Measurements from ENCODE around the gene UTP20.

UTP20 gene

GRCh38 chr12:101336437-101336836 lies 56.5 kb downstream of the UTP20 start:
- Histone ChIP-seq H2BK120ac (ENCODE audit: low read depth, low read length) (no peak overlapping the region), H2AK5ac (ENCODE audit: low read length, severe bottlenecking) (no peak overlapping the region), H3K9me3 (ENCODE audit: control insufficient read depth, low read length) (no peaks in the 10 kb centered on the region), H3K4ac (ENCODE audit: low read depth in 1 of 2, low read length in 2 of 2) (peak overlapping the region in 1 of 2 experiments; percentile 81), H3K9ac (ENCODE audit: low read length) (no peak overlapping the region), H3K27me3 (ENCODE audit: control insufficient read depth in 1 of 2, insufficient read depth in 1 of 2, low read length in 2 of 2) (no peaks in the 10 kb centered on the region), H3K4me2 (ENCODE audit: low read length, poor library complexity, severe bottlenecking) (no peak overlapping the region), H3K4me3 (ENCODE audit: insufficient read depth in 1 of 2, low read depth in 1 of 2, low read length in 2 of 2) (no peak overlapping the region), H3K23ac (ENCODE audit: low read length in 2 of 2) (no peak overlapping the region), H2BK15ac (ENCODE audit: low read depth, poor library complexity, severe bottlenecking) (no peak overlapping the region), H3K14ac (ENCODE audit: low read length in 2 of 2) (no peak overlapping the region), H3K18ac (ENCODE audit: low read depth in 1 of 2, low read length in 2 of 2) (no peak overlapping the region), H4K8ac (ENCODE audit: low read length) (no peak overlapping the region), H3K4me1 (ENCODE audit: control insufficient read depth, insufficient read depth, low read depth, low read length) (no peaks in the 10 kb centered on the region), H2AFZ (ENCODE audit: low read depth, low read length) (no peak overlapping the region), H3K36me3 (ENCODE audit: control insufficient read depth in 1 of 2, insufficient read depth in 2 of 2, low read depth in 1 of 2, low read length in 2 of 2) (peaks cover 7 to 76% of the 10 kb centered on the region in 2 experiments), H4K91ac (ENCODE audit: low read length) (no peak overlapping the region), H2BK12ac (ENCODE audit: low read length in 2 of 2) (no peak overlapping the region), H3K79me1 (replicated peaks; ENCODE audit: low read length, poor library complexity, severe bottlenecking) (no peaks in the 10 kb centered on the region), H3K27ac (ENCODE audit: low read length, poor library complexity, severe bottlenecking) (no peak overlapping the region), H2BK5ac (ENCODE audit: low read depth, low read length, poor library complexity, severe bottlenecking) (no peak overlapping the region)
- no peak for DNase-seq
- WGBS, result 100% methylated on average over 1 of the region's 2 CpGs

GRCh38 chr12:101338087-101338486 lies 58.2 kb downstream of the UTP20 start:
- DNase-seq, result no peak
- 100% methylated on average over 2 of the region's 4 CpGs for WGBS

GRCh38 chr12:101343893-101344292 lies 64.0 kb downstream of the UTP20 start:
- no peaks in the 10 kb centered on the region for H3K79me1 ChIP-seq (replicated peaks; ENCODE audit: low read length, poor library complexity, severe bottlenecking)
- no peak overlapping the region for H2BK12ac ChIP-seq (ENCODE audit: low read length in 2 of 2)
- H4K8ac ChIP-seq (ENCODE audit: low read length), result no peak overlapping the region
- H2AK5ac ChIP-seq (ENCODE audit: low read length, severe bottlenecking), result no peak overlapping the region
- WGBS, result 93% methylated on average over 2 of the region's 3 CpGs
- peaks cover 5% of the 10 kb centered on the region for H3K9me3 ChIP-seq (ENCODE audit: control insufficient read depth, low read length)
- H3K18ac ChIP-seq (ENCODE audit: low read depth in 1 of 2, low read length in 2 of 2), result no peak overlapping the region
- no peak for DNase-seq
- no peak overlapping the region for H3K9ac ChIP-seq (ENCODE audit: low read length)
- H3K23ac ChIP-seq (ENCODE audit: low read length in 2 of 2), result no peak overlapping the region
- H3K4me1 ChIP-seq (ENCODE audit: control insufficient read depth, insufficient read depth, low read depth, low read length), result no peaks in the 10 kb centered on the region
- H4K91ac ChIP-seq (ENCODE audit: low read length), result no peak overlapping the region
- no peak overlapping the region for H2BK15ac ChIP-seq (ENCODE audit: low read depth, poor library complexity, severe bottlenecking)
- H2AFZ ChIP-seq (ENCODE audit: low read depth, low read length), result no peak overlapping the region
- no peak overlapping the region for H2BK120ac ChIP-seq (ENCODE audit: low read depth, low read length)
- H3K14ac ChIP-seq (ENCODE audit: low read length in 2 of 2), result no peak overlapping the region
- H2BK5ac ChIP-seq (ENCODE audit: low read depth, low read length, poor library complexity, severe bottlenecking), result no peak overlapping the region
- H3K4me3 ChIP-seq (ENCODE audit: insufficient read depth in 1 of 2, low read depth in 1 of 2, low read length in 2 of 2), result no peak overlapping the region
- H3K27me3 ChIP-seq (ENCODE audit: control insufficient read depth in 1 of 2, insufficient read depth in 1 of 2, low read length in 2 of 2), result no peaks in the 10 kb centered on the region
- peaks cover 19 to 90% of the 10 kb centered on the region in 2 experiments for H3K36me3 ChIP-seq (ENCODE audit: control insufficient read depth in 1 of 2, insufficient read depth in 2 of 2, low read depth in 1 of 2, low read length in 2 of 2)
- H3K4me2 ChIP-seq (ENCODE audit: low read length, poor library complexity, severe bottlenecking), result no peak overlapping the region
- no peak overlapping the region for H3K4ac ChIP-seq (ENCODE audit: low read depth in 1 of 2, low read length in 2 of 2)
- no peak overlapping the region for H3K27ac ChIP-seq (ENCODE audit: low read length, poor library complexity, severe bottlenecking)

More at GRCh38 chr12:101338087-101338486, 58.2 kb downstream of the UTP20 start:
- no peaks in the 10 kb centered on the region for H3K4me1 ChIP-seq (ENCODE audit: control insufficient read depth, insufficient read depth, low read depth, low read length)
- no peak overlapping the region for H2BK5ac ChIP-seq (ENCODE audit: low read depth, low read length, poor library complexity, severe bottlenecking)
- no peak overlapping the region for H2AFZ ChIP-seq (ENCODE audit: low read depth, low read length)
- no peak overlapping the region for H3K4me2 ChIP-seq (ENCODE audit: low read length, poor library complexity, severe bottlenecking)
- no peak overlapping the region for H2BK15ac ChIP-seq (ENCODE audit: low read depth, poor library complexity, severe bottlenecking)
- no peaks in the 10 kb centered on the region for H3K9me3 ChIP-seq (ENCODE audit: control insufficient read depth, low read length)
- H3K4ac ChIP-seq (ENCODE audit: low read depth in 1 of 2, low read length in 2 of 2), result no peak overlapping the region
- H2AK5ac ChIP-seq (ENCODE audit: low read length, severe bottlenecking), result no peak overlapping the region
- H3K27ac ChIP-seq (ENCODE audit: low read length, poor library complexity, severe bottlenecking), result no peak overlapping the region
- peaks cover 10 to 83% of the 10 kb centered on the region in 2 experiments for H3K36me3 ChIP-seq (ENCODE audit: control insufficient read depth in 1 of 2, insufficient read depth in 2 of 2, low read depth in 1 of 2, low read length in 2 of 2)
- no peak overlapping the region for H3K9ac ChIP-seq (ENCODE audit: low read length)
- H2BK120ac ChIP-seq (ENCODE audit: low read depth, low read length), result no peak overlapping the region
- no peak overlapping the region for H3K18ac ChIP-seq (ENCODE audit: low read depth in 1 of 2, low read length in 2 of 2)
- no peak overlapping the region for H4K91ac ChIP-seq (ENCODE audit: low read length)
- no peak overlapping the region for H3K23ac ChIP-seq (ENCODE audit: low read length in 2 of 2)
- H2BK12ac ChIP-seq (ENCODE audit: low read length in 2 of 2), result no peak overlapping the region
- H4K8ac ChIP-seq (ENCODE audit: low read length), result no peak overlapping the region
- no peak overlapping the region for H3K14ac ChIP-seq (ENCODE audit: low read length in 2 of 2)
- H3K79me1 ChIP-seq (replicated peaks; ENCODE audit: low read length, poor library complexity, severe bottlenecking), result no peaks in the 10 kb centered on the region
- no peaks in the 10 kb centered on the region for H3K27me3 ChIP-seq (ENCODE audit: control insufficient read depth in 1 of 2, insufficient read depth in 1 of 2, low read length in 2 of 2)
- no peak overlapping the region for H3K4me3 ChIP-seq (ENCODE audit: insufficient read depth in 1 of 2, low read depth in 1 of 2, low read length in 2 of 2)

GRCh38 chr12:101351682-101352081 lies 71.8 kb downstream of the UTP20 start:
- no peak overlapping the region for H3K4ac ChIP-seq (ENCODE audit: low read depth in 1 of 2, low read length in 2 of 2)
- peaks cover 15% of the 10 kb centered on the region for H3K9me3 ChIP-seq (ENCODE audit: control insufficient read depth, low read length)
- H3K18ac ChIP-seq (ENCODE audit: low read depth in 1 of 2, low read length in 2 of 2), result no peak overlapping the region
- H2BK5ac ChIP-seq (ENCODE audit: low read depth, low read length, poor library complexity, severe bottlenecking), result no peak overlapping the region
- no peak overlapping the region for H4K91ac ChIP-seq (ENCODE audit: low read length)
- H4K8ac ChIP-seq (ENCODE audit: low read length), result no peak overlapping the region
- peaks cover 3% of the 10 kb centered on the region for H3K79me1 ChIP-seq (replicated peaks; ENCODE audit: low read length, poor library complexity, severe bottlenecking)
- peaks cover 16 to 80% of the 10 kb centered on the region in 2 experiments for H3K36me3 ChIP-seq (ENCODE audit: control insufficient read depth in 1 of 2, insufficient read depth in 2 of 2, low read depth in 1 of 2, low read length in 2 of 2)
- H3K4me1 ChIP-seq (ENCODE audit: control insufficient read depth, insufficient read depth, low read depth, low read length), result no peaks in the 10 kb centered on the region
- H3K9ac ChIP-seq (ENCODE audit: low read length), result no peak overlapping the region
- 100% methylated on average over 3 of the region's 4 CpGs for WGBS
- H3K23ac ChIP-seq (ENCODE audit: low read length in 2 of 2), result no peak overlapping the region
- no peak overlapping the region for H3K4me3 ChIP-seq (ENCODE audit: insufficient read depth in 1 of 2, low read depth in 1 of 2, low read length in 2 of 2)
- no peak overlapping the region for H3K27ac ChIP-seq (ENCODE audit: low read length, poor library complexity, severe bottlenecking)
- H3K4me2 ChIP-seq (ENCODE audit: low read length, poor library complexity, severe bottlenecking), result no peak overlapping the region
- no peak overlapping the region for H2BK120ac ChIP-seq (ENCODE audit: low read depth, low read length)
- no peaks in the 10 kb centered on the region for H3K27me3 ChIP-seq (ENCODE audit: control insufficient read depth in 1 of 2, insufficient read depth in 1 of 2, low read length in 2 of 2)
- no peak overlapping the region for H2BK12ac ChIP-seq (ENCODE audit: low read length in 2 of 2)
- DNase-seq, result no peak
- no peak overlapping the region for H3K14ac ChIP-seq (ENCODE audit: low read length in 2 of 2)
- no peak overlapping the region for H2BK15ac ChIP-seq (ENCODE audit: low read depth, poor library complexity, severe bottlenecking)
- H2AFZ ChIP-seq (ENCODE audit: low read depth, low read length), result no peak overlapping the region
- H2AK5ac ChIP-seq (ENCODE audit: low read length, severe bottlenecking), result no peak overlapping the region

Data from mesenchymal stem cell (in vitro differentiated cells and primary cell).